Muscle layer of duodenum (tissue), 2 donors: ENCODE measurements around the gene VPS25.

Experiments used
- H3K27ac ChIP-seq: one replicate; pipeline ENCODE4 v1.7.0; 2013; ENCODE audit warnings: mild to moderate bottlenecking, low read length
- H3K27me3 ChIP-seq: one replicate; pipeline ENCODE4 v1.7.0; 2013; ENCODE audit warnings: low read depth, mild to moderate bottlenecking, control low read depth, low read length
- H3K36me3 ChIP-seq, 2 donors: one replicate each; pipeline ENCODE4 v1.7.0; 2013; ENCODE audit warnings: low read length in 2 of 2, control low read depth in 1 of 2, mild to moderate bottlenecking in 1 of 2; ENCODE audit not compliant: insufficient read depth in 2 of 2, control insufficient read depth in 1 of 2
- H3K4me1 ChIP-seq, 2 donors: one replicate each; pipeline ENCODE4 v1.7.0; 2013; ENCODE audit warnings: low read length in 2 of 2, mild to moderate bottlenecking in 2 of 2, control low read depth in 1 of 2, moderate library complexity in 1 of 2; ENCODE audit not compliant: insufficient read depth in 2 of 2, control insufficient read depth in 1 of 2
- H3K4me3 ChIP-seq, 2 donors: one replicate each; pipeline ENCODE4 v1.7.0; 2013; ENCODE audit warnings: low read length in 2 of 2, low read depth in 1 of 2, mild to moderate bottlenecking in 1 of 2
- H3K9me3 ChIP-seq, 2 donors: one replicate each; pipeline ENCODE4 v1.7.0; 2013; ENCODE audit warnings: low read length in 2 of 2, control low read depth in 1 of 2, mild to moderate bottlenecking in 1 of 2; ENCODE audit not compliant: control insufficient read depth in 1 of 2
- donor health status: healthy.

VPS25 gene

DNA sequence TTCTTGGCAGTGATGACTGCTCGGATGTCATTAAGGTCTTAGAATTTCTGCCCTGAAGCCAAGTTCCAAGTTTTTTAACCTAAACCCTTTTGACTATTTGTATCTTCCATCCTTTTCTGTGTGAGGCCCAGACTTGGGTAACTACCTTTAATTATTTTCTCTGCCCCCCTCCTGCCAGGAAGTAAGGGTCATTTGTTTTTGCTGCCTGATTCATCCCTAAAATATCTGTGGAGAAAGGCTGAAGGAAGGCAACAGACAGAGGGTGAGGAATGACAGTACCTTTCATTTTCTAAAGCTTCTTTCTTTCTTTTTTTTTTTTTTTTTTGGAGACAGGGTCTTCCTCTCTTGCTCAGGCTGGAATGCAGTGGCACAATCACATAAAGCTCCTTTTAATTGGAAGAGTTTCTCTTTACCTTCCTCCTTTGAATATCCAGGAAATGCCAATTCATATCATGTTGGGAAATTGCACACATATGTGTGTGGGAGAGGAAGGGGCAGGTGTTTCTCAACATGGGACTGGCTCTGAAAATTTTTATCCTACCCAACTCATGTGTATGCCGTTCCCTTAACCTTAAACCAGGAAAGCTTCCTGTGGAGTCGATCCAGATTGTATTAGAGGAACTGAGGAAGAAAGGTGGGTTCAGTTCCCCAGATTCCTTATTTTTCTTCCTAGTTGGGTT lies 957 bp downstream of the VPS25 start:
- H3K4me1 ChIP-seq, result peaks cover 4 to 10% of the 10 kb centered on the region in 2 donors
- H3K27me3 ChIP-seq, result no peaks in the 10 kb centered on the region
- H3K4me3 ChIP-seq, result peak overlapping the region; percentile 97 to 98
- peak overlapping the region; percentile 87 for H3K27ac ChIP-seq
- peaks cover 27 to 36% of the 10 kb centered on the region in 2 donors for H3K36me3 ChIP-seq
- H3K9me3 ChIP-seq, result no peaks in the 10 kb centered on the region

DNA sequence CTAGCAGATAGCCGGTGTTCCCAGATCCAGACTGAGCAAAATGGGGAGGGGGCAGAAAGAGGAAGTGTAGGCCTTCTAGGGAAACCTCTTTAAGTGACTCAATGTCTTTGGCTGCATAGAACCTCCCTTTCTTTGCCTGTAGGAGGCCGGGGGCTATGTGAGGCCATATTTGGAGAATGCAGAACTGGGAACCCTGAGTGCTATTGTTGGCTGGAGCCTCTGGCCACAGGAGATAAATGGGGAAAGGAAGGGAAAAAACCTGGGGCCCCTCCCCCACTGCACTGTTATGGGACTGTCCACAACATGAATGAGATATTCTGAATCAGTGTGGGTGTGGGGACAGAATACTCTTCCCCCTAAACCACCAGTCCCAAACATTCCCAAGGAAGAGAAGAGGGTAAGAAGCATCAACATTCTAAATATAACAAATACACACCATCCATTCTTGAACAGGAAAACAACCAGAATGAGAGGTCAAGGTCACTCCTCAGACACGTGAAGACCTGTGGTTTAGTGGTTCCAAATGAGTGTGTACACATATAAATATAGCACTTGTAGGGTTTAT lies 2.4 kb downstream of the VPS25 start:
- Histone ChIP-seq H3K4me3 (no peak overlapping the region), H3K9me3 (no peaks in the 10 kb centered on the region), H3K4me1 (peaks cover 4 to 17% of the 10 kb centered on the region in 2 donors), H3K27ac (no peak overlapping the region), H3K36me3 (peaks cover 29 to 43% of the 10 kb centered on the region in 2 donors), H3K27me3 (no peaks in the 10 kb centered on the region)

DNA sequence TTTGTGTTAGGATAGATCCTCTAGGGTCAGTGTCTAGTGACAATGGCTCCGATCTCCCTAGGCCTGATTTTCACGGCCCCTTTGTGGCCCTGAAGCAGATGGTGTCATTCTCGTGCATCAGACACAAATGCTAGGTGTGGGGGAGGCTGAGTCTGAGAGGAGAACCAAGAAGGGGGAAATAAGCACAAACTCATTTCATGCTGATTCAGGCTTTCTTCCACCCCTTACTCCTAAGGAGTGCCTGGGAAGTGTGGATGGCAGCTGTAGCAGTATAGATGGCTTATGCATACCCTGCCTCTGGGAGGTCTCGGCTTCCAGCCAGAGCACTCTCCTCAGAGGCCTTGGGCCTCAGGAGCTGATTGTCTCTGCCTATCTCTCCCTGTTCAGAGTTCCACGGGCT lies 5.3 kb downstream of the VPS25 start:
- H3K27me3 ChIP-seq, result peaks cover 25% of the 10 kb centered on the region
- no peak overlapping the region for H3K4me3 ChIP-seq
- no peak overlapping the region for H3K27ac ChIP-seq
- no peaks in the 10 kb centered on the region for H3K9me3 ChIP-seq
- peaks cover 4 to 31% of the 10 kb centered on the region in 2 donors for H3K4me1 ChIP-seq
- H3K36me3 ChIP-seq, result peaks cover 29 to 40% of the 10 kb centered on the region in 2 donors

DNA sequence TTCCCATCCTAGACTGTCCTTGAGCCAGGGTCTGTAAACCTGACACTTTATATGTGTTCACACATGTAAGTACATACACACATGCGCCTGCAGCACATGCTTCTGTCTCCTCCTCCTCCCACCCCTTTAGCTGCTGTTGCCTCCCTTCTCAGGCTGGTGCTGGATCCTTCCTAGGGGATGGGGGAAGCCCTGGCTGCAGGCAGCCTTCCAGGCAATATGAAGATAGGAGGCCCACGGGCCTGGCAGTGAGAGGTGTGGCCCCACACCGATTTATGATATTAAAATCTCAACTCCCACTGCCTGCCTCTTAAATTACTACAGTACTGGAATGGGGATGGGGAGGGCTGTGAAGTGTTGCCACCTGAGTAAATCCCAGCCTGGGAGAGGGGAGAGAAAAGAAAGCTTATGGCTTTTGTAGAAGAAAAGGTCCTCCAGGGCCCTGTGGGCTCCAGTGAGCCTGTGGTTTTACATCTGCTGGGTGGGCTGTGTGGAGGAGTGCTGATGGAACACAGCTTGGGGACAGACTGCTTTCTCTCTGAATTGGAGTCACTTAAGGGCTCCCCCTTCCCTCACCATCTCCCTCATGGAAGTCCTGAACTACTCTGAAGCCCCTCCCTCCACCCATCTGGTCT lies 6.2 kb downstream of the VPS25 start:
- no peaks in the 10 kb centered on the region for H3K9me3 ChIP-seq
- no peak overlapping the region for H3K27ac ChIP-seq
- H3K4me3 ChIP-seq, result no peak overlapping the region
- peaks cover 29 to 37% of the 10 kb centered on the region in 2 donors for H3K36me3 ChIP-seq
- H3K27me3 ChIP-seq, result peaks cover 34% of the 10 kb centered on the region
- H3K4me1 ChIP-seq, result peaks cover 0 to 30% of the 10 kb centered on the region in 2 donors

DNA sequence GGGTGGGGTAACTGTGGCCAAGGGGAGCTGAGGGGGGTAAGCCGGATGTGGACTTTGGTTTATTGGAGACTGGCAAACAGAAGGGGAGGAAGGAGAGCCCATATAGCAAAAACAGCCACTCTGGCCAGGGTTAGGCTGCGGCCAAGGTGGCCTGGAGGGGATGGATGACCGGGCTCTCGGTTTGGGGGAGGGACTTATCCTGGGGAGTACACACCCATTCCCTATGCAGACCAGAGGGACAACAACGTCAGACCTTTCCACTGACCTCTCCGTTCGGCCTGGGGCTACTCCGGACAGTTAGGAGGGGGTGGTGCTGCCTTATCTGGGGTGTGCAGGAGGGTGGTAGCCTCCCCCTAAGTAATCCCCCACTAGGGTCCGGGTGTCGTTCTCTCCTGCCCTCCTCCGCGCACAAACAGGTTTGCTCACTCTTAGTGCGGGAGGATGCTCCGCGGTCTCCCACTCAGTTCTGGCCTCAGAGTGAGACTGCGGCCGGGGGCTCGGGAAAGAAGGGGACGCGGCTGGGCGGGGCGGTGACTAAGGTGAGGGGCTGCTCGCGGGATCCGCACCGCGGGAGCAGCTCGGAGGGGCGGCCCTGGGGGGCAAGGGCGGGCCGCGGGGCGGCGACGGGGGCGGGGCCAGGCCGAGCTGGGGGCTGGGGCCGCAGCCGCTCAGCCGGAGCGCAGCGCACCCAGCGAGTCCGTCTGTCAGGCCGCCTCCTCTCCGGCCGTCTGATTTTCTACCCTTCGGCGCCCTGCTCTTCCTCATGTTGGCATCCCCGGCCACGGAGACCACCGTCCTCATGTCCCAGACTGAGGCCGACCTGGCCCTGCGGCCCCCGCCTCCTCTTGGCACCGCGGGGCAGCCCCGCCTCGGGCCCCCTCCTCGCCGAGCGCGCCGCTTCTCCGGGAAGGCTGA lies 6.9 kb downstream of the VPS25 start, which contains the start of gene WNK4:
Gene WNK4 (plus strand): TSS at position 675 of the 915 bp plus-strand sequence. CDS start 89 bp downstream, at position 764.
- H3K27ac ChIP-seq, result no peak within 1 kb of the TSS
- peaks cover 0 to 36% of the 10 kb centered on the region in 2 donors for H3K4me1 ChIP-seq
- peaks cover 29 to 34% of the 10 kb centered on the region in 2 donors for H3K36me3 ChIP-seq
- peaks cover 41% of the 10 kb centered on the region for H3K27me3 ChIP-seq
- no peaks in the 10 kb centered on the region for H3K9me3 ChIP-seq
- H3K4me3 ChIP-seq, result peak within 1 kb of the TSS; percentile 37 to 53

DNA sequence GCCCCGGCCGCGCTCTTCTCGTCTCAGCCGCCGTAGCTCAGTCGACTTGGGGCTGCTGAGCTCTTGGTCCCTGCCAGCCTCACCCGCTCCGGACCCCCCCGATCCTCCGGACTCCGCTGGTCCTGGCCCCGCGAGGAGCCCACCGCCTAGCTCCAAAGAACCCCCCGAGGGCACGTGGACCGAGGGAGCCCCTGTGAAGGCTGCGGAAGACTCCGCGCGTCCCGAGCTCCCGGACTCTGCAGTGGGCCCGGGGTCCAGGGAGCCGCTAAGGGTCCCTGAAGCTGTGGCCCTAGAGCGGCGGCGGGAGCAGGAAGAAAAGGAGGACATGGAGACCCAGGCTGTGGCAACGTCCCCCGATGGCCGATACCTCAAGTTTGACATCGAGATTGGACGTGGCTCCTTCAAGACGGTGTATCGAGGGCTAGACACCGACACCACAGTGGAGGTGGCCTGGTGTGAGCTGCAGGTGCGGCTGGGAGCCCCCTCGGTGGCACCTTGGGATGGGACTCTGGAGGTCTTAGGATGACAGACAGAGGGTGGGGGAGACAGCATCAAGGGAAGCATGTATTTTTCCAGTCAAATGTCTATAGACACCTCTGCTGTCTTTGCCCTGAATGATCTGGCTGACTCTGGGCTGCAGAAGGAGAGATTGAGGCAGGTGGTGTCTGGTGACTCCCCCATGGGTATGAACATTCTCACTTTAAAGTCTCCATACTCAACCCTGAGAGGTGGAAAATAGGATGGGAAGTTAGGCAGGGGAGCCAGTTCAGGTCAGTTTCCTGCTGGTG lies 7.8 kb downstream of the VPS25 start:
- Histone ChIP-seq H3K36me3 (peaks cover 21 to 26% of the 10 kb centered on the region in 2 donors), H3K27ac (no peak overlapping the region), H3K27me3 (peaks cover 49% of the 10 kb centered on the region), H3K9me3 (no peaks in the 10 kb centered on the region), H3K4me1 (peaks cover 0 to 38% of the 10 kb centered on the region in 2 donors), H3K4me3 (peak overlapping the region; percentile 37 to 53)

DNA sequence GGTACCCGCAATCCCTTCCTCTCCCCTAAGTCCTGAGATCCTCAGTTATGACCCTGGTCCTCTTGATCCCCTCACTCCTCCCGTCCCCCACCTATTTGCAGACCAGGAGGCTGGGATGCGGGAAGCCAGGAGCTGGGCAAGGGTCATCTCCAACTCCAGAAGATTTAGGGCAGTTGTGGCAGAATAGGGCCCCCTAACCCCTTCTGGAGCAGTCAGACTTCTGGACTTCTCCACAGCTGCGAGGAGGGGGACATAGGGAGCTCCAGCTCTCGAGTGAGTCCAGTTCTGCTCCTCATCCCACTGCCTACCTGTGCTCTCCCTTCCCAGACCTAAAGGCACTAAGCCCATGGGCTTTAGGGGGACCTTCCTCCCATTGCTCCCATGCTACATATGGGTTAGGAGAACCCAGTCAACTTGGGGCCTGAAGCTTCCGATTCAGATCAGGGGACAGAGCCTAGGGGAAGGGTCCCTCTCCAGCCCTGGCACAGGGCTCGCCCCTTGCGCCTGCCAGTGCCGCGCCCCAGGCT lies 8.5 kb downstream of the VPS25 start:
- H3K4me3 ChIP-seq, result peak overlapping the region in 1 of 2 donors; percentile 11

DNA sequence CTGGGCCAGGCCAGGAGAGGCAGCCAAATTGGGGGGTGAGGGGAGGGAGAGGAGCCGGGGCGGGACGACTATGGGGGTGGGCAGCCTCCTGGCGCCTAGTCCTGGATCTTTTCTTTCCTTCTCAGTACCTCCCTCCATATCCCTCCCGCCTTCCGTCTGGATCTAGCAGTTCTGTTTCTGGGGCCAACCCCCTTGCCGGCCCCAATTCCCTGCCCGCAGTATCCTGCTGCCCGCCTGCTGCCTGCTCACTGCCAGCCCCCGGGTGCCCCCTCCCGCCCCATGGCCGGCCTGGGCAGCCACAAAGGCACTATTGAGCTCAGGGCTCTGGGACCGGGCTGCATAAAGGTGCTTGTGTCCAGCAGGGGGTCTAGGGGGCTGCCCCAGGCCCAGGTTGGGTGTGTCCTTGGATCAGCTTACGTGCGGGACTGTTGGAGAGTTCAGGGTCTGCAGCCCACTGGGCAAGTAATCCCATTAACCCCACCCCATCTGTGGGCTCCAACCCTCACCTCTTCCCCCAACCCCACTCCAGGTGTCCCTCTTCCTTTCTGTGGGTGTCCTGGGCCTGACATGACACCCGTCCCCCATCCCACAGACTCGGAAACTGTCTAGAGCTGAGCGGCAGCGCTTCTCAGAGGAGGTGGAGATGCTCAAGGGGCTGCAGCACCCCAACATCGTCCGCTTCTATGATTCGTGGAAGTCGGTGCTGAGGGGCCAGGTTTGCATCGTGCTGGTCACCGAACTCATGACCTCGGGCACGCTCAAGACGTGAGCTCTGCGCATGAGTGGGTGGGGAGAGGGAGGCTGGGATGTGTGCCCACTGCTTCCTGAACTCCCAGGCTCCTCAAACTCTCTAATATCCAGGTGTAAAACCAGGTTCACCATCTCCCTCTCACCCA lies 9.2 kb downstream of the VPS25 start:
- Histone ChIP-seq H3K9me3 (no peaks in the 10 kb centered on the region), H3K4me3 (no peak overlapping the region), H3K27me3 (peaks cover 51% of the 10 kb centered on the region), H3K4me1 (peaks cover 0 to 38% of the 10 kb centered on the region in 2 donors), H3K36me3 (peaks cover 19 to 25% of the 10 kb centered on the region in 2 donors), H3K27ac (no peak overlapping the region)

More for the DNA sequence above, 8.5 kb downstream of the VPS25 start:
- no peak overlapping the region for H3K27ac ChIP-seq
- no peaks in the 10 kb centered on the region for H3K9me3 ChIP-seq
- H3K4me1 ChIP-seq, result peaks cover 0 to 38% of the 10 kb centered on the region in 2 donors
- H3K36me3 ChIP-seq, result peaks cover 20 to 26% of the 10 kb centered on the region in 2 donors
- H3K27me3 ChIP-seq, result peaks cover 51% of the 10 kb centered on the region

DNA sequence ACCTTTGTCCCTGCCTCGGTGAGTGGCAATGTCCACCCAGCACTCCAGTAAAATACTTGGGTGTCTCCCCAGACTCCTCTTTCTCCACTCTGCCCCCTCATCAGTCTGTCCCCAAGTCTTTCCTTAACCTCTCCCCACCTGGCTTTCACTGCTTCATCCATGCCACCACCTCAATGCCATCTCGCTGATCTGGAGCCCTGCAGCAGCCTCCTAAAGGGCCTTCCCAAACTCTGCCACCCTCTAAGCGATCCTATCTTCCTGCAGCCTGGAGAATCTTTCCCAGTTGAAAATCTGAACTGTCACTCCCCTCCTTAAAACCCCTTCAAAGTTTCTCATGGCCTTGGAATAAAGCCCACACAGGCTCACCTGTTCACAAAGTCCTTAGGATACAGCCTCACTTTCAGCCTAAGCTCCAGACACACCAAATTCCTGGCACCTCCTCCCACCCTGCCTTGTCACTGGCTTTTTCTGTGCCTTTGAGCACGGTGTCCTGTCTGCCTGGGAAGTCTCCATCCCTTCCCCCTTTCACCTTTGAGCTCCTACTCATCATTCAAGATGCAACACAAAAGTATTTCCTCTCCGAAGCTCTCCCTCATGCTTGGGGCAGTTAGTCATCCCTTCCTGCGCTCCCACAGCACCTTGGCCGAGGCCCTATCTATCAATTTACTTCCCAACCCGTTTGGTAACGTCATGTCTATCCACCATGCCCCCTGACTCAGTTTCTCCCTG lies 10.0 kb downstream of the VPS25 start:
- H3K9me3 ChIP-seq, result no peaks in the 10 kb centered on the region
- H3K4me1 ChIP-seq, result peaks cover 0 to 38% of the 10 kb centered on the region in 2 donors
- H3K4me3 ChIP-seq, result no peak overlapping the region
- H3K36me3 ChIP-seq, result peaks cover 12 to 17% of the 10 kb centered on the region in 2 donors
- H3K27ac ChIP-seq, result no peak overlapping the region
- H3K27me3 ChIP-seq, result peaks cover 51% of the 10 kb centered on the region
